ENCODE results near the gene SLC12A1. TPM values are rescaled to one million over a fixed set of nuclear protein-coding genes. Genes with fewer than 3 reads are reported as not detected.

SLC12A1 gene
- total RNA-seq, 4 donors from 2014 or later: not detected

GRCh38 chr15:48298914-48299313, 92.8 kb downstream of the SLC12A1 start:
- DNase-seq (ENCODE audit: low spot score in 2 of 2): no peak
- no peak for TF ChIP-seq POLR2A (IDR thresholded peaks at IDR 0.05)
- TF ChIP-seq, protein P1, sequence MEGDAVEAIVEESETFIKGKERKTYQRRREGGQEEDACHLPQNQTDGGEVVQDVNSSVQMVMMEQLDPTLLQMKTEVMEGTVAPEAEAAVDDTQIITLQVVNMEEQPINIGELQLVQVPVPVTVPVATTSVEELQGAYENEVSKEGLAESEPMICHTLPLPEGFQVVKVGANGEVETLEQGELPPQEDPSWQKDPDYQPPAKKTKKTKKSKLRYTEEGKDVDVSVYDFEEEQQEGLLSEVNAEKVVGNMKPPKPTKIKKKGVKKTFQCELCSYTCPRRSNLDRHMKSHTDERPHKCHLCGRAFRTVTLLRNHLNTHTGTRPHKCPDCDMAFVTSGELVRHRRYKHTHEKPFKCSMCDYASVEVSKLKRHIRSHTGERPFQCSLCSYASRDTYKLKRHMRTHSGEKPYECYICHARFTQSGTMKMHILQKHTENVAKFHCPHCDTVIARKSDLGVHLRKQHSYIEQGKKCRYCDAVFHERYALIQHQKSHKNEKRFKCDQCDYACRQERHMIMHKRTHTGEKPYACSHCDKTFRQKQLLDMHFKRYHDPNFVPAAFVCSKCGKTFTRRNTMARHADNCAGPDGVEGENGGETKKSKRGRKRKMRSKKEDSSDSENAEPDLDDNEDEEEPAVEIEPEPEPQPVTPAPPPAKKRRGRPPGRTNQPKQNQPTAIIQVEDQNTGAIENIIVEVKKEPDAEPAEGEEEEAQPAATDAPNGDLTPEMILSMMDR (IDR thresholded peaks at IDR 0.05): no peak
- no peak overlapping the region for H3K4me3 ChIP-seq (ENCODE audit: low read depth, poor library complexity, severe bottlenecking)
- intact Hi-C loops (cut with DNase I; ENCODE audit: low total_unique reads): no loop called here
- WGBS, 2 donors: 39 to 40% methylated on average over 2 of the region's 2 CpGs

- no peak overlapping the region for H3K4me3 ChIP-seq (ENCODE audit: low read depth, poor library complexity, severe bottlenecking)
- no peak for TF ChIP-seq POLR2A (IDR thresholded peaks at IDR 0.05)
- TF ChIP-seq, protein P1 (IDR thresholded peaks at IDR 0.05): no peak
- intact Hi-C loops (cut with DNase I; ENCODE audit: low total_unique reads): no loop called here
- DNase-seq (ENCODE audit: low spot score in 2 of 2): no peak
- 84 to 92% methylated on average over 5 of the region's 5 CpGs for WGBS, 2 donors
Observed at GRCh38 chr15:48300038-48300437, 93.9 kb downstream of the SLC12A1 start.

DNA sequence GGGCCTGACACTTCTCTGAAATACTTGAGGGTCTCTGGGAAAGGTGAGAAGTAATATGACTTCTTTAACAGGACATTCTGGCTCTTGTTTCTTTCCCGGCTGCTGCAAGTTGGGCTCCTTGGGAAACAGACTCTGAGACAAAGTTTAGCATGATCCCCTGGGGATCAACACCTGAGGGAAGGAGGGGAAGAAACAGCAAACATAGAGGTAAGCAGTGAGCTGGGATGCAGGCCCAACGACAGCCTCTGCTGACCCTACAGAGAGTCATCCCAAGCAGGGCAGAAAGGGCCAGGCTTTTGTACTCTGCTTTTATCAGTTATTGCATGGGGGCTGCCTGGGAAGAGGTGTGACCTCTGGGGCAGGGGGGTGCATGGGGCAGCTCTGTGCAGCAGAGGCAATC, 98.3 kb downstream of the SLC12A1 start:
- TF ChIP-seq, protein P1 (IDR thresholded peaks at IDR 0.05): no peak
- no peak for TF ChIP-seq POLR2A (IDR thresholded peaks at IDR 0.05)
- no peak overlapping the region for H3K4me3 ChIP-seq (ENCODE audit: low read depth, poor library complexity, severe bottlenecking)
- DNase-seq (ENCODE audit: low spot score in 2 of 2): no peak
- intact Hi-C loops (cut with DNase I; ENCODE audit: low total_unique reads): no loop called here
- WGBS, 2 donors: 54 to 61% methylated on average over 2 of the region's 2 CpGs

DNA sequence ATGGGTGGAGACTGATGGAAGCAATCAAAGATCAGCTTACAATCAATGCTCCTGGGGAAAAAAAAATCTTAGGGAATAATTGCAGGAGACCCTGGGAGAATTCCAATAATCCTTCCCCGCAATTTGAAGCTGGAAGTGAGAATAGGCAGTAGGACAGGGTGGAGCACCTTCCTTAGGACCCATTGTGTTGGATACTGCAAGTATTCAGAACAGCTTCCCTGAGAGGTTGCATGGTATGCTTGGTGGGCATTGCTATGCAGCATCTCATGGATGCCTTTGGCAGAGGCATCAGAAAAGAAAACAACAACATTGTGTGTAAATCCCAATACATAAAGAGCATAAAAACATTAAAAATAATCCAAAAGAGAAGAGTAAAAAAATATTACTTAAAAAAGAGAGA, 100.5 kb downstream of the SLC12A1 start:
- DNase-seq (ENCODE audit: low spot score in 2 of 2): no peak
- WGBS, 2 donors: 72 to 83% methylated on average over 1 of the region's 1 CpG
- no peak for TF ChIP-seq POLR2A (IDR thresholded peaks at IDR 0.05)
- TF ChIP-seq, protein P1 (IDR thresholded peaks at IDR 0.05): no peak
- H3K4me3 ChIP-seq (ENCODE audit: low read depth, poor library complexity, severe bottlenecking): no peak overlapping the region
- intact Hi-C loops (cut with DNase I; ENCODE audit: low total_unique reads): no loop called here

GRCh38 chr15:48307586-48307985, 101.5 kb downstream of the SLC12A1 start:
- 91 to 94% methylated on average over 8 of the region's 8 CpGs for WGBS, 2 donors
- intact Hi-C loops (cut with DNase I; ENCODE audit: low total_unique reads): no loop called here
- DNase-seq (ENCODE audit: low spot score in 2 of 2): no peak
- H3K4me3 ChIP-seq (ENCODE audit: low read depth, poor library complexity, severe bottlenecking): no peak overlapping the region
- TF ChIP-seq, protein P1 (IDR thresholded peaks at IDR 0.05): no peak
- TF ChIP-seq POLR2A (IDR thresholded peaks at IDR 0.05): no peak

- no peak overlapping the region for H3K4me3 ChIP-seq (ENCODE audit: low read depth, poor library complexity, severe bottlenecking)
- intact Hi-C loops (cut with DNase I; ENCODE audit: low total_unique reads): no loop called here
- WGBS, 2 donors: 57 to 73% methylated on average over 2 of the region's 2 CpGs
- TF ChIP-seq, protein P1 (IDR thresholded peaks at IDR 0.05): no peak
- no peak for TF ChIP-seq POLR2A (IDR thresholded peaks at IDR 0.05)
- DNase-seq (ENCODE audit: low spot score in 2 of 2): no peak
Observed at GRCh38 chr15:48309740-48310139, 103.6 kb downstream of the SLC12A1 start.

All from lower leg skin (tissue), 4 donors.